ENCODE measurements around the gene KNL1. TPM values are rescaled to one million over a fixed set of nuclear protein-coding genes. Genes with fewer than 3 reads are reported as not detected.
A peak's percentile ranks its signal among the peaks of the same experiment; 100 is the strongest.

KNL1 gene
- total RNA-seq, 1 experiment from 2014 or later, result 11.4 TPM

GRCh38 chr15:40593165-40593564, 884 bp upstream of the KNL1 start:
- Mint-ChIP-seq H3K27ac (ENCODE audit: low read depth, unreplicated experiment) (no peak overlapping the region), H3K27me3 (ENCODE audit: insufficient read depth, unreplicated experiment) (no peaks in the 10 kb centered on the region), H3K4me1 (ENCODE audit: insufficient read depth, unreplicated experiment) (peaks cover 11% of the 10 kb centered on the region), H3K9me3 (ENCODE audit: unreplicated experiment) (no peaks in the 10 kb centered on the region), H3K36me3 (ENCODE audit: insufficient read depth, unreplicated experiment) (peaks cover 7% of the 10 kb centered on the region), H3K4me3 (ENCODE audit: unreplicated experiment) (no peak overlapping the region)
- BruUV-seq (replicated peaks), result no TSS peak
- ChIA-PET POLR2A (interaction anchor here (0.6 to 3.1 kb wide), 7 partner anchors 15 to 252 kb away, joined by 3 to 20 read pairs (median 4); partner anchors contain the start of genes CCDC32 and RPUSD2), CTCF (no interaction called here)
- no peak for TF ChIP-seq CTCF (IDR thresholded peaks at IDR 0.05; ENCODE audit: unreplicated experiment)
- no peak for DNase-seq (ENCODE audit: unreplicated experiment)
- intact Hi-C loops (cut with micrococcal nuclease), result loop anchor here (5.0 to 10.0 kb wide), 2 partner anchors 99 to 172 kb away; partner anchors contain the start of genes C15orf62 and GCHFR

DNA sequence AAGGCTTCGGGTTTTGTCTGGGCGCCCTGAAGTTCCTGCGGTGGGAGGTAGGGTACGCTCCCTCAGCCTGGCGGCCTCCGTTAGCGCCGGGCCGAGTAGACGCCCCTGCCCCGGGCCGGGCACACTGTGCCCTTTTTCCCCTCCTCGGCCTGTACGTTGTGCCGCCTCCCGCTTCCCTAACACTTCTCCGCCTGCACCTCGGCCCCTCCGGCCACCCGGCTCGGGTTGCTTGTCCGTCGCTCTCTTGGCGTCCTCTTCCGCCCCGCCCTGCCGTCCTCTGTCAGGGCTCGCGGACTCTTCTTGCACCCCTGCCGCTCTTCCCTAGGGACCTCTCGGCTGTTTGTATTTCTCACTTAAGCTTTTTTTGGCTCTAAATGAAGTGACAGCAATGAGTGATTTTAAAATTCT, 384 bp downstream of the KNL1 start:
- intact Hi-C loops (cut with micrococcal nuclease), result loop anchor here (2.0 to 10.0 kb wide), 4 partner anchors 30 to 300 kb away; partner anchors contain the start of genes C15orf62, CCDC32, GCHFR and VPS18
- no peaks in the 10 kb centered on the region for H3K9me3 Mint-ChIP-seq (ENCODE audit: unreplicated experiment)
- peak overlapping the region; percentile 100 for H3K27ac Mint-ChIP-seq (ENCODE audit: low read depth, unreplicated experiment)
- peak overlapping the region; percentile 89 for H3K4me3 Mint-ChIP-seq (ENCODE audit: unreplicated experiment)
- H3K36me3 Mint-ChIP-seq (ENCODE audit: insufficient read depth, unreplicated experiment), result peaks cover 7% of the 10 kb centered on the region
- no TSS peak for BruUV-seq (replicated peaks)
- DNase-seq (ENCODE audit: unreplicated experiment), result peak; percentile 75
- peaks cover 11% of the 10 kb centered on the region for H3K4me1 Mint-ChIP-seq (ENCODE audit: insufficient read depth, unreplicated experiment)
- ChIA-PET CTCF (interaction anchor here (0.7 to 0.9 kb wide), 2 partner anchors 142 to 188 kb away, joined by 3 read pairs; no protein-coding TSS in a partner anchor), POLR2A (interaction anchor here (1.0 to 3.1 kb wide), 9 partner anchors 13 to 662 kb away, joined by 3 to 20 read pairs (median 5); partner anchors contain the start of genes CCDC32, RAD51 and RPUSD2)
- no peaks in the 10 kb centered on the region for H3K27me3 Mint-ChIP-seq (ENCODE audit: insufficient read depth, unreplicated experiment)
- TF ChIP-seq CTCF (IDR thresholded peaks at IDR 0.05; ENCODE audit: unreplicated experiment), result no peak

DNA sequence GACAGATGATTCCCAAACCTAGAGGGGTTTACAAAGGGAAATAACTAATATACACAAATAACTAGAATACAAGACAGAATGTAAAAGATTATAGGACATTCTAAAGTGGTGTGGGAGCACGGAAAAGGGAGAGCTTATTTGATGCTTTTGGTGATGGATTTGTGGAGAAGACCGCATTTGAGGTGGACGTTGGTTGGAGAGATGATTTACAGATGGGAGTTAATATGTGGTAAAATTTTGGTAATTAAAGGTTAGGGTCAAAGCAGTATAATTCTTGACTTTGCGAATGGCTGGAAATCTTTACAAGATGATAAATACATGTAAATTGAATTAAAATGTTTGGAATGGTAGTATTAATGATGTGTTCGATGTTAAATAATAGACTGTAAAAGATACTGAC, 1.2 kb downstream of the KNL1 start:
- no peak for TF ChIP-seq CTCF (IDR thresholded peaks at IDR 0.05; ENCODE audit: unreplicated experiment)
- Mint-ChIP-seq H3K36me3 (ENCODE audit: insufficient read depth, unreplicated experiment) (peaks cover 7% of the 10 kb centered on the region), H3K9me3 (ENCODE audit: unreplicated experiment) (no peaks in the 10 kb centered on the region), H3K27me3 (ENCODE audit: insufficient read depth, unreplicated experiment) (no peaks in the 10 kb centered on the region), H3K27ac (ENCODE audit: low read depth, unreplicated experiment) (peak overlapping the region; percentile 100), H3K4me1 (ENCODE audit: insufficient read depth, unreplicated experiment) (peaks cover 10% of the 10 kb centered on the region), H3K4me3 (ENCODE audit: unreplicated experiment) (peak overlapping the region; percentile 89)
- ChIA-PET POLR2A (interaction anchor here (1.0 to 3.1 kb wide), 8 partner anchors 13 to 661 kb away, joined by 3 to 20 read pairs (median 6); partner anchors contain the start of genes CCDC32, RAD51 and RPUSD2), CTCF (interaction anchor here (0.5 to 0.9 kb wide), 2 partner anchors 187 to 263 kb away, joined by 3 read pairs; no protein-coding TSS in a partner anchor)
- DNase-seq (ENCODE audit: unreplicated experiment), result no peak
- TSS peak; percentile 63 for BruUV-seq (replicated peaks)
- intact Hi-C loops (cut with micrococcal nuclease), result loop anchor here (2.0 to 10.0 kb wide), 3 partner anchors 30 to 300 kb away; partner anchors contain the start of genes C15orf62, CCDC32, GCHFR and VPS18

GRCh38 chr15:40595773-40596172, 1.7 kb downstream of the KNL1 start:
- Mint-ChIP-seq H3K36me3 (ENCODE audit: insufficient read depth, unreplicated experiment) (peaks cover 7% of the 10 kb centered on the region), H3K4me3 (ENCODE audit: unreplicated experiment) (no peak overlapping the region), H3K27me3 (ENCODE audit: insufficient read depth, unreplicated experiment) (no peaks in the 10 kb centered on the region), H3K4me1 (ENCODE audit: insufficient read depth, unreplicated experiment) (peaks cover 6% of the 10 kb centered on the region), H3K27ac (ENCODE audit: low read depth, unreplicated experiment) (no peak overlapping the region), H3K9me3 (ENCODE audit: unreplicated experiment) (no peaks in the 10 kb centered on the region)
- POLR2A ChIA-PET, result interaction anchor here (1.5 to 3.1 kb wide), 4 partner anchors 26 to 99 kb away, joined by 6 to 20 read pairs (median 12); partner anchors contain the start of genes CCDC32, RAD51 and RPUSD2
- CTCF ChIA-PET, result no interaction called here
- no peak for TF ChIP-seq CTCF (IDR thresholded peaks at IDR 0.05; ENCODE audit: unreplicated experiment)
- DNase-seq (ENCODE audit: unreplicated experiment), result no peak
- no TSS peak for BruUV-seq (replicated peaks)
- intact Hi-C loops (cut with micrococcal nuclease), result loop anchor here (2.0 to 10.0 kb wide), 3 partner anchors 31 to 299 kb away; partner anchors contain the start of genes C15orf62, CCDC32, GCHFR and VPS18
